GM12873 (cell line): ENCODE measurements around the gene PRPH.

Experiments used
- TF ChIP-seq, protein P1 (sequence below): IDR thresholded peaks from 2 replicates; pipeline ENCODE4 v1.5.1; 2012; ENCODE audit warnings: low read depth, mild to moderate bottlenecking, moderate library complexity, low read length, control low read depth; ENCODE audit not compliant: insufficient read depth; ENCODE audit errors: missing control alignments

PRPH gene

DNA sequence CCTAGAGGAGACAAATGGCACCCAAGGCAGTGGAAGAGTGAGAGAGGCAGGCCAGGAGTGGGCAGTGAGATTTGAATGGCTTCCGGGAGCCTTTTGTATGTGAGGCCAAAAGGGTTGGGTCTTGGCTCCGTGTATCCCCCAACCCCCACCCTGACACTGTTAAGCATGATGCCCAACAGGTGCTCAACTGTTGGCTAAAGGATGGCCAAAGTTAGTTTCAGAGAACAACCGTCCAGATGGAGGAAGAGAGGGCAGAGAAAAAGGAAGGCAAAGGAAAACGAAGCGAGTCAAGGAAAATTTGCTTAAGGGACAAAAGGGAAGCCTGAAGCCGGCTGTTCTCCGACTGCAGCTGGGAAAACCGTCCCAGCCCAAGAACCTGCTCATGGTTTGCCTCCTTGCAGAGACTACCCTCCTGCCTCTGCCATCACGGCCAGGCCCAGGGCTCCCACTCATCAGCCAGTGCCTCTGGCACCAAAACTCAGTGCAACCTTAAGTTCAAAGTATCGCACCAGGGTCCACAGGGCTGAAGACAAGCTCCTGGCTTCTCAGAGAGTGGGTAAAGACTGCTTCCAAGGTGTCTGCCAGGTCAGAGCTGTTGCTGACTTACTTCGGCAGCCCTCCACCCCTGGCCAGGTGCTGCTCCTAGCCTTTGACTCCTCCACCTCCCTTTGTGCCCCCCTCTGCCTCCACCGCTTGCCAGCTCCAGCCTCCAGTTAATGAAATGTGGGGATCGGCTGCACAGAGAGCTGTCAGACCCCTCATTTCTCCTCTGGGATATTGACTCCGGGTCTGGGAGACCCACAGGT is 46.2 kb downstream of the PRPH start:
- TF ChIP-seq, protein P1, sequence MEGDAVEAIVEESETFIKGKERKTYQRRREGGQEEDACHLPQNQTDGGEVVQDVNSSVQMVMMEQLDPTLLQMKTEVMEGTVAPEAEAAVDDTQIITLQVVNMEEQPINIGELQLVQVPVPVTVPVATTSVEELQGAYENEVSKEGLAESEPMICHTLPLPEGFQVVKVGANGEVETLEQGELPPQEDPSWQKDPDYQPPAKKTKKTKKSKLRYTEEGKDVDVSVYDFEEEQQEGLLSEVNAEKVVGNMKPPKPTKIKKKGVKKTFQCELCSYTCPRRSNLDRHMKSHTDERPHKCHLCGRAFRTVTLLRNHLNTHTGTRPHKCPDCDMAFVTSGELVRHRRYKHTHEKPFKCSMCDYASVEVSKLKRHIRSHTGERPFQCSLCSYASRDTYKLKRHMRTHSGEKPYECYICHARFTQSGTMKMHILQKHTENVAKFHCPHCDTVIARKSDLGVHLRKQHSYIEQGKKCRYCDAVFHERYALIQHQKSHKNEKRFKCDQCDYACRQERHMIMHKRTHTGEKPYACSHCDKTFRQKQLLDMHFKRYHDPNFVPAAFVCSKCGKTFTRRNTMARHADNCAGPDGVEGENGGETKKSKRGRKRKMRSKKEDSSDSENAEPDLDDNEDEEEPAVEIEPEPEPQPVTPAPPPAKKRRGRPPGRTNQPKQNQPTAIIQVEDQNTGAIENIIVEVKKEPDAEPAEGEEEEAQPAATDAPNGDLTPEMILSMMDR, result no peak

DNA sequence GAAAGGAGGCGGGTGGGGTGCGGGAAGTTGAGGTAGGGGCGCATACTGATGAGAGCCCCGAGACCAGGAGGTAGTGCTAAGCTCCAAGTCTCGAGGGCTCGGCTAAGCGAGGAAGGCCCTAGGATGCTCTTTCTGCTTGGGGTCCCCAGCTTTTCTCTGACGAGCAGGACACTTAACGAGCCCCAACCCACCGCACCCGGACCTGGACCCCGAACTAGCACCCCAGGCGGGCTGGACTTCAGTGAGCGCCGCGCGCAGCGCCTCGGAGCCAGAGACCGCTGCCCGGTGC is 46.8 kb downstream of the PRPH start:
- TF ChIP-seq, protein P1, result no peak

DNA sequence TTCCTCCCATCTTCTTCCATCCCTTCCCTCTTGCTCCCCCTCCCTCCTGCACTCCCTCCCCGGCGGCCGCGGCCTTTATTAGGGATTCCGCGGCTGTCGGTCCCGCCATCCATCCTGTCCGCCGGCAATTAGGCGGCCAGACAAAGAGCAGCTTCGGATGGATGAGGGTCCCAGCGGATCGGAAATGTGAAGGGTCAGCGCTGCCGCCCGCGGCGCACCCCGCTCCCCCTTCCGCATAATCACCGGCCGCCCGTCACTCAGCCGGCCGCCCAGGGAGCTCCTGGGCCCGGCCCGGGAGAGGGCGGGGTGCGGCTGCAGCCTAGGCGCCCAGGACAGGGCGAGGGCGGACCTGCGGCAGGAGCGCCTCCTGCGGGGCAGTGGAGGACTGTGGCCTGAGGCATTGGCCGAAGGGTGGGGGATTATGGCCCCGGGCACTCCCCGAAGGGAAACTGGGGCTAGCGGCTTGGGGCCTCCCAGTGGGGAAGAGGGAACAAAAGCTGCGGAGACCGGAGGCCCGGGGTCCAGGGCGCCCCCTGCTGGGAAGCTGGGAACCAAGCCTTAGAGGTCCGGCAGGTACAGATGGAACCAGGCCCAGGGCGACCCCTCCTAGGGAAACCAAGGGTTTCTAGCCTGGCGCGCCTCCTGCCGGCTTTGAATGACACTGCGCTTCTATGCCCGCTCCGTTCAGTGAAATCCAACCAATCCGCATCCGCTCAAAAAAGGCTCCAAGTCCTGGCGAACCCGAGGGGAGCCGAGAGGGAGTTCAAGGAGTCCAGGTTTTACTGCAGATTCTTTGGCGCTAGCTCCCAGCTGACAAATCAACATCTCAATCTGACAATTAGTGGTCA is 47.3 kb downstream of the PRPH start:
- TF ChIP-seq, protein P1, result peak; percentile 88

DNA sequence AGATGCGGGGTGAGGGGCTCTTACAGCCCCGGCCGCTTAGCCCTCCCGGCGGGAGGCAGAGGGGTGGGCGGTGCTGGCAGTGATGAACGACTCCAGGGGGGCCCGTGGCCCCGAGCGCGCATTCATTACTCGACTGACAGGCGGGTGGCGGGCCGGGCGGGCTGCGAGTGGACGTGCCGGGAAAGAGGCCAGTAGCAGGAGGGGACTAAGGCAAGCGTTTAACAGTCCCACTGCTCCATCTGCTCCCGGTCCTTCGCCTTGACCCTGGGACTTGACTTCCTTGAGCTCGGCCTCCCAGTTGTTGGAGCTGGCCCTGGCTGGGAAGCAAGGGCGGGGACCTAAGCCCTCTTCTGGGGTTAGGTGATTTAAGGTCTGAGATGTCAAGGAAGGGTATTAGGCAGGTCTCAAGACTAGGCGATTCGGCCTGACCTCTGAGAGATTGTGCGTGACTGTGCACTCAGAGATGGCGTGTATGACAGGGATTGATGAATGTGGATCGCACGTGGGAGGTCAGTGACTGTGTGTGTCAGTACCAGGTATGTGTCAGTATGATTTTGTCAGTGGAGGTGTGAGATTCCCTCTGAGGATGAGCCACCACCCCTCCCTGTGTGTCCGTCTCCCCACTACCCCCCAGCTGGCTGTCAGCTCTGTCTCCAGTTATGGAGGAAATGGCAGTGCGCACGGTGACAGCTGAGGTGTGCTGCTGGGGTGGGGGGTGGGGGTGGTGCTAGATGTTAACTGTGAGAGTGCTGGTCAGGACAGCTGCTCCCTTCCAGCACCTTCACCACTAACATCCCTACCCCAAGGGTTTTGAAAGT is 48.2 kb downstream of the PRPH start:
- TF ChIP-seq, protein P1, result no peak

DNA sequence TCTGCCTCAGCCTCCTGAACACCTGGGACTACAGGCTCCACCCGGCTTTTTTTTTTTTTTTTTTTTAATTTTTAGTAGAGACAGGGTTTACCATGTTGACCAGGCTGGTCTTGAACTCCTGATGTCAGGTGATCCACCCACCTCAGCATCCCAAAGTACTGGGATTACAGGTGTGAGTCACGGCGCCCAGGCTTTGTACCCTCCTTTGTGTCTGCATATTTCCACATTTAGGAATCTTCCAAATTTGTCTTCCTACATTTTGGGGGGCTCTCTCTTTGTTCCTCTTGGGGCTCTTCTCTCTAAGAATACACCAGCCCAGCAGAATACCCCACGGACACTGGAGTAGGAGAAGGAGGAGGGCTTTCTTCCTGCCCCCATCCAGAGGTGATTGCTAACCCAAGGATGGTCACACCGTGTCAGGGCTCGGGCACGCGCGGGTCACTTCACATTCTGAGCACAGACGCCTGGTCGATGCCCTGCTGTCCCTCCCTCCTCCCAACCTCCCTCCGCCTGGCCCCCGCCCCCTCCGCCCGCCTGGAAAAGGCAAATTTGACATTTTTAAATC is 49.6 kb downstream of the PRPH start:
- TF ChIP-seq, protein P1, result no peak

DNA sequence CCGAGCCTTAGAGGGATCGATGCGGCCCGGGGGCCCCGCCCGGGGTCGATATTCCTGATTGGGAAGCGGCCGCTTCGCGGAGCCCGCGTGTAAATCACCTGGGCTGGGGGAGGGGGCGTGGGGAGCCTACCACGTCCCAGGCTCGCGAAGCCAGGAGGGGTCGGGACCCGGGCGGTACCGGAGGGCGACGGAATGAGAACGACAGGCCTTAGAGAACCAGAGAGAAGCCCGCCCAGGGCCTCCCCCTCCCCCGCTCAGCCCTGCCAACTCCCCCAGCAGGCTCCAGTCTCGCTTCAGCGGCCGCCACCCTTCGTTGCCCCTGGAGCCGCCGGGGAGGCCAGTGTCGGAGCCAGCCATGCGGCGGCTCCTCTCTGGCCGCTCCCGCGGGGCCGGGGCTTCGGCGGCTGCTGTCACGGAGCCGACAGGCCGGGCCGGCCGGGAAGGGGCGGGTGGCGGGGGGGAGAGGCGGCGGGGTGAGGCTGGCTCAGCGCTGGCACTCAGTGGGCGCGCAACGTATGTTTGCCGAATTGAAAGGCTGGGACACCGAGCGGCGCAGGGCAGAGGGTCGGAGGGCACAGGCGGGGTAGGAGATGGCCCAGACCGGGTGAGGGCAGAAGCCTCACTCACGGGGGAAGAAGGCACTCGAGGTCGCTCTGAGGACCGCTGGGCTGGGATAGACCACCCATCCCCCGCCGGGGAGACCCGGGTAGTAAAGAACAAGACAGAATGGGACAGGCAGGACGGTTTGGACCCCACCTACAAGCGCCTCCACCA is 50.3 kb downstream of the PRPH start:
- TF ChIP-seq, protein P1, result no peak
